HEK293T (cell line): ENCODE measurements around the gene CCT7.

Source experiments
- CTCF ChIA-PET: fragments of 350-600 bp; formaldehyde crosslinking; extraction: SDS; loops from one replicate; lab custom pipeline; 2021; ENCODE audit warnings: antibody characterized with exemption, inconsistent platforms; lab: Yijun Ruan, JAX
- POLR2A ChIA-PET: fragments of 350-600 bp; formaldehyde crosslinking; extraction: SDS; loops from one replicate; lab custom pipeline; 2020; ENCODE audit warnings: antibody characterized with exemption, inconsistent platforms; lab: Yijun Ruan, JAX
- DNase-seq: peaks from one replicate; pipeline ENCODE4 v3.0.0; 2012; ENCODE audit warnings: mixed read lengths; ENCODE audit errors: extremely low spot score
- ARNT ChIP-seq: fragments of 450-650 bp; IDR thresholded peaks from 2 replicates; pipeline ENCODE4 v1.6.1; 2017; ENCODE audit warnings: mild to moderate bottlenecking
- BHLHE40 ChIP-seq: fragments of 450-650 bp; IDR thresholded peaks from 2 replicates; pipeline ENCODE4 v1.6.1; 2016; ENCODE audit warnings: mild to moderate bottlenecking, moderate library complexity, borderline replicate concordance
- CTBP1 ChIP-seq: fragments of 450-650 bp; IDR thresholded peaks from 2 replicates; pipeline ENCODE4 v1.6.1; 2016; ENCODE audit warnings: borderline replicate concordance
- ELF4 ChIP-seq: fragments of 450-650 bp; IDR thresholded peaks from 2 replicates; pipeline ENCODE4 v1.6.1; 2017; ENCODE audit warnings: antibody characterized with exemption
- FOXA1 ChIP-seq: fragments of 450-650 bp; IDR thresholded peaks from 2 replicates; pipeline ENCODE4 v1.6.1; 2016; ENCODE audit warnings: mild to moderate bottlenecking
- FOXK2 ChIP-seq: fragments of 450-650 bp; IDR thresholded peaks from 2 replicates; pipeline ENCODE4 v1.6.1; 2016; ENCODE audit warnings: mild to moderate bottlenecking
- FOXM1 ChIP-seq: fragments of 450-650 bp; IDR thresholded peaks from 2 replicates; pipeline ENCODE4 v1.6.1; 2017; ENCODE audit warnings: mild to moderate bottlenecking, borderline replicate concordance
- HDGF ChIP-seq: fragments of 450-650 bp; IDR thresholded peaks from 2 replicates; pipeline ENCODE4 v1.6.1; 2017; ENCODE audit warnings: antibody characterized with exemption, borderline replicate concordance
- L3MBTL2 ChIP-seq: fragments of 450-650 bp; conservative IDR thresholded peaks from 2 replicates; pipeline ENCODE4 v1.6.1; 2016; ENCODE audit warnings: mild to moderate bottlenecking
- LEF1 ChIP-seq: fragments of 450-650 bp; IDR thresholded peaks from 2 replicates; pipeline ENCODE4 v1.6.1; 2017; ENCODE audit warnings: mild to moderate bottlenecking, borderline replicate concordance
- NFRKB ChIP-seq: fragments of 450-650 bp; IDR thresholded peaks from 2 replicates; pipeline ENCODE4 v1.6.1; 2016; ENCODE audit warnings: mild to moderate bottlenecking, moderate library complexity
- SP1 ChIP-seq: fragments of 450-650 bp; IDR thresholded peaks from 2 replicates; pipeline ENCODE4 v1.6.1; 2017
- SUZ12 ChIP-seq: fragments of 450-650 bp; IDR thresholded peaks from 2 replicates; pipeline ENCODE4 v1.6.1; 2016; ENCODE audit warnings: mild to moderate bottlenecking
- TARDBP ChIP-seq: fragments of 450-650 bp; IDR thresholded peaks from 2 replicates; pipeline ENCODE4 v1.6.1; 2016
- ZNF384 ChIP-seq: fragments of 450-650 bp; IDR thresholded peaks from 2 replicates; pipeline ENCODE4 v1.6.1; 2016
- TF ChIP-seq, protein P1 (sequence below): fragments of 450-650 bp; IDR thresholded peaks from 2 replicates; pipeline ENCODE4 v1.6.1; 2016

Gene CCT7

DNA sequence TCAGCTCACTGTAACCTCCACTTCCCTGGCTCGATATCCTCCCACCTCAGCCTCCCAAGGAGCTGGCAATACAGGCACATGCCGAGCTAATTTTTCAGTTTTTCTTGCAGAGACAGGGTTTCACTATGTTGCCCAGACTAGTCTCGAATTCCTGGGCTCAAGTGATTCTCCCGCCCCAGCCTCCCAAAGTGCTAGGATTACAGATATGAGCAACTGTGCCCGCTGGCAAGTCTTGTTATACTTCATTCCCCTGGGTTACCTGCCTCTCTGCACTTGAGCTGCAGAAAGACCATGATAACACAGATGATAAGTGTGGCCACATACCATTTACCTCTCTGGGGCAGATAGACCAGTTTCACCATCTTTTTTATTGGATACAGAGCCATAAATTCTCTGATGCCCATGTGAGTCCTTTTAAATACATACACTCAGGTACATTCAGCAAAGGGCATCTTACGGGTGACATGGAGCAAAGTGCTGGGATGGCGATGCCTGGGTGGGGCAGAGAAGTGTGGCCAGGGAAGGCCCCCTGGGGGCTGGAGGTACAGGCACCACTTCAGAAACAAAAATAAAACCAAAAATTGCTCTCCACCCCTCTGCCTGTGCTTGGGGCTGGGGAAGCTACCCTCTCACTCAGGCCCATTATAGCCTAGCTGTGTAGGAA, 20.4 kb downstream of the CCT7 start:
- ChIA-PET POLR2A (interaction anchor here (5.0 kb wide), 1 partner anchor 20 kb away, joined by 32 read pairs; the partner anchor contains the start of genes CCT7 and PRADC1), CTCF (no interaction called here)
- DNase-seq: no peak
- TF ChIP-seq FOXA1 (no peak), ELF4 (no peak), HDGF (no peak)

DNA sequence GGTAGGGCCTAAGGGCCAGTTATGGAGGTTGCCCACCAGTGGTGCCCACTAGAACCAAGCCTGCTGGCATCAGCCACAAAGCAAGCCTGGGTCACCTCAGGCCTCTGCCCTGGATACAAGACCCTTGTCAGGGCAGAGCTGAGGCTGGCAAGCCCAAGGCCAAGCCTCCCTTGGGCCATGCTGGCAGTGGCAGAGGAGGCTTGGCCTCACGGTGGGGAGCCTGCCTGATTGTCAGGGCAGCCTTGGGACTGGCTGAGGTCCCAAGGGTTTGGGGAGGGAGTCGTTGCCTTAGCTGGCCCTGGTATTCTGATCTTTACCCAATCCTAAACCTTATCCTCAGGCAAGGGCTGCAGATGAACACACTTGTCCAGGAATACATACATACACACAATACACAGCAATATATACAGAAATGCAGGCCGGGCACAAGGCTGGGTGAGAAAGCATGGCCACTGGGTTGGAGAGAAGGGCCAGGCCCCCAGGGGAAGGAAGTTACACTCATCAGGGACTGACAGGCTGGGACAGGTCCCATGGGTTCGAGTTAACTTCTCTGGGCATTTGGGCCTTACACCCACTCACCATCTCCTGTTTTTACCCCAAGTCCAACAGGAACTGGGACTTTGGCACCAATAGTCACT, 21.0 kb downstream of the CCT7 start:
- CTCF ChIA-PET: no interaction called here
- POLR2A ChIA-PET: no interaction called here
- TF ChIP-seq NFRKB: no peak
- TF ChIP-seq FOXM1: no peak
- no peak for TF ChIP-seq L3MBTL2
- TF ChIP-seq TARDBP: no peak
- TF ChIP-seq HDGF: no peak
- DNase-seq: no peak

DNA sequence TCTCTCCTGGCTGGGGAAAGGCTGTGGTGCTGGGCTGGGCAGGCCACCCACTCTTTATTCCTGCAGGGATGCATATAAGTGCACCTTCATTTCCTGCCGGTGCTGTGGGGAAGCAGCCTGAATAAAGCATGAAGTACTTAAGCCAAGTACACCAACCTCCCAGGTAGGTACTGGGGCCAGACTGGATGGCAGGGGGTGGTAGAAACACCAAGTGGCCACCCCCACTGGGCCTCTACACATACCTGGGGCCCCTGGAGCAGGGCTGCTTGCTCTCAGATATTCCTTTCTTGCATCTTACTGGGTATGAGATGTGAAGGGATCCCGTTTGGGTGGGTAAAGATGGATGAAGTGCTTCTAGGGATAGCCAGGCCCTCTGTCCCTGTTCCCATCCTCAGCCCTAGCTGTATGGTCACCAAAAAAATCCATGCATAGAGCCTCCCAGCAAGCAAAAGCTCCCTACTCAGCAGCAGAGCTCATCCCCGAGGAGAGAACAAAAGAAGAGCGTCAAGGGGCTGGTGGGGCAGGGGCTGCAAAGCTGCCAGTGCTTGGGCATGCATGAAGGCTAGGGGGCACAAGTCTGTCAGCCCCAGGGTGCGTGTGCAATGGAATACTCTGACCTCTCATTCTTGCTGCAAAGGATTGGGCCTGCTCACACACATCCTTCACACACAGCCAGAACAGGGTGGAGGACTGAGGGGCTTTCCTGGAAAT, 22.0 kb downstream of the CCT7 start:
- ChIA-PET CTCF (no interaction called here), POLR2A (no interaction called here)
- DNase-seq: no peak
- no peak for TF ChIP-seq ZNF384
- TF ChIP-seq HDGF: no peak
- TF ChIP-seq CTBP1: no peak
- TF ChIP-seq L3MBTL2: no peak
- no peak for TF ChIP-seq NFRKB
- no peak for TF ChIP-seq BHLHE40
- TF ChIP-seq FOXA1: no peak
- no peak for TF ChIP-seq FOXM1
- no peak for TF ChIP-seq FOXK2
- no peak for TF ChIP-seq TARDBP
- no peak for TF ChIP-seq LEF1
- no peak for TF ChIP-seq ARNT
- TF ChIP-seq ELF4: no peak
- TF ChIP-seq SP1: no peak
- TF ChIP-seq SUZ12: no peak
- TF ChIP-seq, protein P1, sequence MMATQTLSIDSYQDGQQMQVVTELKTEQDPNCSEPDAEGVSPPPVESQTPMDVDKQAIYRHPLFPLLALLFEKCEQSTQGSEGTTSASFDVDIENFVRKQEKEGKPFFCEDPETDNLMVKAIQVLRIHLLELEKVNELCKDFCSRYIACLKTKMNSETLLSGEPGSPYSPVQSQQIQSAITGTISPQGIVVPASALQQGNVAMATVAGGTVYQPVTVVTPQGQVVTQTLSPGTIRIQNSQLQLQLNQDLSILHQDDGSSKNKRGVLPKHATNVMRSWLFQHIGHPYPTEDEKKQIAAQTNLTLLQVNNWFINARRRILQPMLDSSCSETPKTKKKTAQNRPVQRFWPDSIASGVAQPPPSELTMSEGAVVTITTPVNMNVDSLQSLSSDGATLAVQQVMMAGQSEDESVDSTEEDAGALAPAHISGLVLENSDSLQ: no peak

DNA sequence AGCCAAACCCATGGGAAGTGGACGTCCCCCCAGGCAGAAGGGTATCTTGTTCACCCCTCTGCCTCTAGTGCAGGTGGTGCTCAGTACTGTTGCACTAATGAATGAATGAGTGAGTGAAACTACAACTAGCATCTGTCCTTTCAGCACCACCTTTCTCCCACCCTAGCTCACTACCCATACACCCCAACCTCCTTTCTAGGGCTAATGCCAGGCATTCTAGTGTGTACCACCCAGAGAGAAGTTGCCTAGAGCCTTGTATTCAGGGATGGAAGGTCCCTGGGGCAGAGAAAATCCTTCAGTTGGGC, 22.5 kb downstream of the CCT7 start:
- CTCF ChIA-PET: no interaction called here
- no peak for DNase-seq
- no peak for TF ChIP-seq ELF4
- TF ChIP-seq L3MBTL2: no peak
- no peak for TF ChIP-seq SP1
- no peak for TF ChIP-seq CTBP1
- no peak for TF ChIP-seq LEF1
- no peak for TF ChIP-seq SUZ12
- no peak for TF ChIP-seq ZNF384
- TF ChIP-seq, protein P1: no peak
- TF ChIP-seq FOXK2: no peak
- POLR2A ChIA-PET: interaction anchor here (1.6 kb wide), 1 partner anchor 22 kb away, joined by 6 read pairs; the partner anchor contains the start of gene CCT7

DNA sequence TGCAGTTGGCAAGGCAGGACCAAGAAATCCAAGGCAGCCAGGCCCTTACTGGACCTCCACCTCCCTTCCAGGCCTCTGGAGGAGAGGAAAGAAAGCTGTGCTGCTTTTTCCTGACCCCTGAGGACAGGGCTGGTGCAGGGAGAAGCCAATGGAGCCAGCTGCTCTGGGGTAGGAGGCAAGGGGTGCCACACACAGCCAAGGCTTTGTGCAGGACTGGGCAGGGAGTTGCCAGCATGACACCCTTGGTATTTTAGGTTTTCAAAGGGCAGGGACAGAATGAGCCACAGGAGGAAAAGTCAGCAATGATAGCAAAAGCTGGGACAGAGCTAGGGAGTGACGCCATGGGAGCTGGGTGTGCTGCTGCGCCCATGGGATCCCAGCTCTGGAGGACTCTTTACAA, 22.9 kb downstream of the CCT7 start:
- TF ChIP-seq FOXA1 (no peak), TARDBP (no peak)
- POLR2A ChIA-PET: interaction anchor here (1.2 to 1.6 kb wide), 3 partner anchors 18 to 24 kb away, joined by 3 to 6 read pairs (median 3); partner anchors contain the start of genes CCT7 and PRADC1
- DNase-seq: no peak
- CTCF ChIA-PET: no interaction called here

DNA sequence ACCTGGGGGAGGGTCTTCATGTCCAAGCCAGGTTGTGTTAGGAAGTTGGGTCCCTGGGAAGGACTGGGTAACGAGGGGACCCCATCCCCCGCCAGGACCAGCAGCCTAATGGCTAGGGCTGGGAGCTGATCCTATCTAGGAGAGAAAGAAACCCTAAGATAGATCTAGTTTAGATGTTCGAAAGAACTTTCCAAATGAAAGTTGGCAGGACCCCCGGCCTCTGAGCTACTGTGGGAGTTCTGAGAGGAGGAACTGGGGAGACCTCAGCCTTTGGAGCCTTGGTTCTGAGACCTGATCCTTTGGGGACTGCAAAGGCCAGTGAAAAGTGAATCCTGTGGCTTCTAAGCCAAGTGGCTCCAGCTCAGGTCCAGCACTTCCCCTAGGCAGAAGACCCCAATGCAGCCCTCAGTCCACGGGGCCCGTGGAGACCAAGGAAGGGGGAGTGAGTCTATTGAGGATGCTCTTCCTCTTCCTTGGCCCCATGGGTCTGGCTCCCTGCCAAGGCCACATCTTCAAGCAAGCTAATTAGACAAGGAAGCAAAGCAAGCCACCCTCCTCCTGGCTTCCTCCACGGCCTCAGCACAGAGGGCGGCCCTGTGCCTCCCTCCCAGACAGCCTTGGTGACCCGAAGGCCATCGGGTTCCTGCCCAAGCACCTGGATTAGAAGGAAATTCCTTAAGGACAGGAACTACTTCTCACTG, 23.5 kb downstream of the CCT7 start:
- ChIA-PET CTCF (no interaction called here), POLR2A (interaction anchor here (1.2 to 1.6 kb wide), 3 partner anchors 19 to 25 kb away, joined by 3 to 6 read pairs (median 3); partner anchors contain the start of genes CCT7 and PRADC1)
- TF ChIP-seq FOXA1: no peak
- TF ChIP-seq HDGF: no peak
- DNase-seq: no peak

DNA sequence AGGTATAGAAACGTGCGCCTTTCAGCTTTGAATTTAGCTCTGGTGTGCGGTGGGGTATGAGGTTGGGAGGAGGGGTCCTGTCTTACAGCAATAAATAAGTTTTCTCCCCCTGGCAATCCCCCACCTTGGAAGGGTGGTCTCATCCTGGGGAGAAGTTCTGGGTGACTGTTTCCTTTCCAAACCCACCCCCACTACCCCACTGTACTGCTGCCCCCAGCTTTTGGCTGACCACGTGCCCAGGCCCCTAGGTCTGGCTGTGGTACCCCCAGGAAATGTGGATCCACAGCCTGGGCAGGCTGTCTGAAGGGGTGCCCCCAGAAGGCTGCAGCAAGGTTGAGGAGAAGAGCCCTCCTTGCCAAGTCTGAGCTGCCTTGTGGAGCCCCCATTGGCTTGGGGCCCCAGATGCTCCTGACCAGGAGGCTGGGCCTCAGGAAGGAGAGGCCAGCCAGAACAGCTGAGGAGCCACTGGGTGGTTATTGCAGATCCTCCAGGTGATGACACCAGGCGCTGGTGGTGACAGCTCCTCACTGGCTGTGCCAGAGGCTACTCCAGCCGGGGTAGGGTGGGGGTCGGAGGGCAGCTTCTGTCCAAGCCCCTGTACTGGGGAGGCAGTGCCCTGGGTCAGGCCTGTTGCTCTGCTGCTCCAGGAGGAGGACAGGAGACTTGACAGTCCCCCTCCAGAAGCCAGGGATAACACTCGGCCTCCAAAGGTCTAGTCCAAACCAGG, 24.2 kb downstream of the CCT7 start:
- ChIA-PET POLR2A (interaction anchor here (1.2 to 1.6 kb wide), 3 partner anchors 20 to 25 kb away, joined by 3 to 6 read pairs (median 3); partner anchors contain the start of genes CCT7 and PRADC1), CTCF (no interaction called here)
- no peak for DNase-seq
- TF ChIP-seq SP1 (no peak), FOXK2 (no peak), FOXM1 (no peak), ARNT (no peak), CTBP1 (no peak), L3MBTL2 (no peak), BHLHE40 (no peak), FOXA1 (no peak), NFRKB (no peak), TARDBP (no peak), ELF4 (no peak), ZNF384 (no peak), LEF1 (no peak), HDGF (no peak), SUZ12 (no peak)
- TF ChIP-seq, protein P1: no peak
